HG03442 (cell line): ENCODE measurements around the gene PDAP1.
"Not testable (repeated sequence)": the region's sequence is repeated elsewhere in the genome, so short reads cannot be mapped to it uniquely, and the experiment has no call there.

Source experiments
- ATAC-seq: cut with Tn5 transposase; IDR thresholded peaks from one replicate; pipeline ENCODE4 v1.9.1; 2021; ENCODE audit warnings: mild to moderate bottlenecking, moderate library complexity; ENCODE audit not compliant: unreplicated experiment

Gene PDAP1

GRCh38 chr7:99380032-99380822, 28.2 kb downstream of the PDAP1 start:
- peak; percentile 22 for ATAC-seq

GRCh38 chr7:99379693-99380031, 28.7 kb downstream of the PDAP1 start:
- ATAC-seq, result not testable (repeated sequence)

- no peak for ATAC-seq
Measured at GRCh38 chr7:99379043-99379577, 29.3 kb downstream of the PDAP1 start.

DNA sequence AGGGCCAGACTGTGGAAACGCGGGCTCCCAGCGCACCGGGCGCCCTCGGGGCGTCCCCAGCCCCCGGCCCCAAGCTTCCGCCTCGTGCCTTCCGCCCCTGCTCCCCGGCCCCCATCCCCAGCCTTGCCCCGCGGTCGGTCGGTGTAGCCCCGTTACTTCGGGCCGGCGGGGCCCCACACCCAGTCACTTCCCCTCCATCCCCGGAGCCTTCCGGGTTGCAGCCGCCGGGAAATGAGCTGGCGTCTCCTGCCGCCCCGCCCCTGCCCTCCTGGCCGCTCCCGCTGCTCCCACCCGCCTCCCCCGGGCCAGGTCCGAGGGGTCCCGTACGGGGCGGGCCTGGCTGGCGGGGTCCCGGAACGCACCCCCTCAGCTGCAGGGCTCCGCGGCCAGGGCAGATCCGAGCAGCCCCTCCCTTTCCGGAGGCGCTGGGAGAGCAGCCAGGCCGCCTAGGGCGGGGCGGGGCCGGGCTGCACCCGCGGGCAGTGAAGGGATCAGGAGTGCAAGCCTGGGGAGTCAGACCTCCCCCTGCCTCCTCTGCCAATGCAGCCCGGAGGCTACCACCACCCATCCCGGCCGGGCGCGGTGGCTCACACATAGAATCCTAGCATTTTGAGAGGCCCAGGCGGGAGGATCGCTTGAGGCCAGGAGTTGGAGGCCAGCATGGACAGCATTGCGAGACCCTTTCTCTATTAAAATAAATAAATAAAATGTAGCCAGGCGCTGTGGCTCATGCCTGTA, 33.2 kb downstream of the PDAP1 start:
- peak; percentile 26 for ATAC-seq

DNA sequence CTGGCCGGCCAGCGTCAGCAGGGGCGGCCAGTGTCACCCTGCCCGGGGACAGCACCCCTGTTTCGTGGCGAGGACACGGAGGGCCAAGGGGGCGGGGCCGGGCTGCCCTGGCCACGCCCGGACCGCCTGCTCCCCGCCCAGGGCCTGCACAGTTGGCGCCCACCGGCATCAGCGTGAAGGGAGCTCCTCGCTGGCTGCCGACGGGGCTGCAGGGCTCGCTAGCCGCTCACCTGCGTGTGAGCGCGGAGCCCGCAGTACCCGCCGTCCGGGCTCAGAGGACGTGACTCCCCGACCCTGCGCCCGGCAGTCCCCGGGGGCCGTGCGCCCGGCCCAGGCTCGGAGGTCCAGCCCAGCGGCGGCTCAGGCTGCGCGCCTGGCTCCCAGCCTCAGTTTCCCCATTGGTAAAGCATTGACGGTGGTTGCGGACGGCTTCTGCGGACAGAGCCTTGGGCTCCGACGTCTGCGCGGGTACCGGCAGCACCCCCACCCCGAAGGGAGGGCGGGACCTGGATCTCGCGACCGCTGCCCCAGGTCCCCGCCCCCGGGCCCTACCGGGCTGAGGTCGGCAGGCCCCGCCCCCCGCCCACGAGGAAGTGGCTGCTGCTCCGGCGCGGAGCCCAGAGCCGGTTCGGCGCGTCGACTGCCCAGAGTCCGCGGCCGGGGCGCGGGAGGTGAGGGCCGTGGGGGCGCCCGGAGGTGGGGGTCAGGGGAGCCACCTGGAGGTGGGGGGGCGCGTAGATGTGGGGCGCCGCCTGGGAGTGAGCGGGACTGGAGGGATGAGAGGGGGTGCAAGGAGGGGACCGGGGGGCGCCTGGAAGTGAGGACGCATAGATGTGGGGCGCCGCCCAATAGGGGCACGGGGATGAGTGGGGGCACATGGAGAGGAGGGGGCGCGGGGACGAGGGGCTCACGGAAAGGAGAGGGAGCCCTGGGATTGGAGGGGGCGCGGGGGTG, 34.0 kb downstream of the PDAP1 start, which contains the start of gene ARPC1B:
TSS of gene ARPC1B (plus strand) at position 620 of the 954 bp plus-strand sequence. CDS start 10,985 bp downstream, outside the sequence.
- peak; percentile 56 for ATAC-seq

DNA sequence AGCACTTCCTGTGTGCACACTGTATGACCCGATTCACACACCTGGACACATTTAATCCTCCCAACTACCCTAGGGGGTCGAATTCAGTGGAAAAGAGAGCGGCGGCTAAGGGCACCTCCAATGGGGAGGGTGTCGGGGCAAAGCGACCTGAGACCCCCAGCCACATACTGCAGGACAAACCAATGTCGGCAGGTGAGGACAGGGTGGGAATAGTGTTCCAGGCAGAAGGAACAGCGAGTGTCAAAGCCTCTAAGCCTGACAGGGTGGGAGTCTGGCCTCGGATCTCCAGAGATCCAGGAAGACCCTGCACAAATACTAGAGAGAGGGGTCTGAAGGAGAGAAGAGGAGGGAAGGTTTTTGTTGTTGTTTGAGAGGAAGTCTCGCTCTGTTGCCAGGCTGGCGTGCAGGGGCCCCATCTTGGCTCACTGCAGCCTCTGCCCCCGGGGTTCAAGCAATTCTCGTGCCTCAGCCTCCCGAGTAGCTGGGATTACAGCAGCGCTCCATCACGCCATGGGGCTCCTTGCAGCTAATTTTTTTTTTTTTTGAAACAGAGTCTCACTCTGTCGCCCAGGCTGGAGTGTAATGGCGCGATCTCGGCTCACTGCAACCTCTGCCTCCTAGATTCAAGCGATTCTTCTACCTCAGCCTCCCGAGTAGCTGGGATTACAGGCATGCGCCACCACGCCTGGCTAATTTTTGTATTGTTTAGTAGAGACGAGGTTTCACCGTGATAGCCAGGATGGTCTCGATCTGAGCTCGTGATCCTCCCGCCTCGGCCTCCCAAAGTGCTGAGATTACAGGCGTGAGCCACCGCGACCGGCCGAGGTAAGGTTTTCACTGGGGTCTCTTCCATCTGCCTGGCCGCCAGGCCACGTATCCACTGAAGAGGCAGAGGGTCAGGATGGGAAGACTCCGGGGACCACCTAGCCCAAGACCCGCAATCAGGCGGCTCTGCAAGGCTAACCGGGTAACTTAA, 35.0 kb downstream of the PDAP1 start:
- no peak for ATAC-seq

DNA sequence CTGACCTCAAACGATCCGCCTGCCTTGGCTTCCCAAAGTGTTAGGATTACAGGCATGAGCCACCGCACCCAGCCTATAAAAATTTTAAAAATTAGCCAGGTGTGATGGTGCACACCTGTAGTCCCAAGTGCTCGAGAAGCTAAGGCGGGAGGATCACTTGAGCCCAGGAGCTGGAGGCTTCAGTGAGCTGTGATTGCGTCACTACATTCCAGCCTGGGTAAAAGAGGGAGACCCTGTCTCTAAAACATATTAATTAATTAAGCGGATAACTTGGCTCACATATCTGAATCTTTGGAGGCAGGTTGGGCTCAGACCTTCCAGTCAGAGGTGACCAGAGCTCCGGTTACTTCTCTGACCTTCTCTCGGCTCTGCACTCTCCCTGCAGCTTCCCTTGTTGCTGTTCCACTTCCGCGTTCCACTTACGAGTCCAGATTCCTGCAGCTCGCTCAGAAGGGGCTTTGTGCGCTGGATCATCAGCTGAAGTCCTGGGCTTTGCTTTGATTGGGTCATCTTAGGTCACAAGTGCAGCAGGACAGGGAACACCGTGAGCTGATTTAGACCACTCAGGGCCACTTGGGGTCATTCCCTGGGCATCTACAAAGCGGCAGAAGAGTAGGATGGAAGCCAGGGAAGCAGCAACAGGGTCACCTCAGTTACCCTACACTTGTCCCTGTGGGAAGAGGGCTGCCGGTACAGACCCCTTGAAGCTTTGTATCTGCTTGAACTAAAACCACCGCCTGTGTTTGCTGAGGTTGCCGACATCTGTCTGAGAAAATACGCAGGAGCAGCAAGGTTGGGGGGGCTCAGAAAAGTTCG, 35.9 kb downstream of the PDAP1 start:
- no peak for ATAC-seq

GRCh38 chr7:99371376-99371920, 36.9 kb downstream of the PDAP1 start:
- ATAC-seq, result no peak

DNA sequence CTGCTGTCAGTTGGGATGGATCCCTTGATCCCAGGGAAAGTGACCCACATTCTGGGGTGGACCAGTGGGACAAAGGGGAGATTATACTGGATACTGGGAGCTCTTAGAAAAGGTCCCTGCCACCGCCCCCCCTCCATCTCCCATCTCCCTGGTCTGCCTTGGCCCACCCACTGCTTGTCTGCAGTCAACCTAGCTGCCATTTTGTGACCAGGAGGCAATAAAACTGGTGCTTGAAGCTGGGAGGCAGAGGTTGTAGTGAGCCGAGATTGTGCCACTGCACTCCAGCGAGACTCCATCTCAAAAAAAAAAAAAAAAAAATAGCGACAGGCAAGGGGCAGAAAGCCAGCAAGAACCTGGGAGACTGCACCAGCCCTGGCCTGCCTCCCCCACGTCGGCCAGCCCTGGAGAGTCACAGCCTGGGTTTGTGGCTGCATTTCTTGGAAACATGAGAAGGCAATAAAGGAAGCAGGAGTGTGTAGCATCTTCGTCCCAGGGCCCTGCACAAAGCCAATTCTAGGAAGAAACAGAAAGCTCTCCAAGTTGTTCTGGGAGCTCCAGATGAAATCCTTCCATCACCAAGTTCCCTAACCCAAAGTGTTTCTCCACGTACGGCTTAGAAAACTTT, 38.5 kb downstream of the PDAP1 start:
- ATAC-seq, result no peak

DNA sequence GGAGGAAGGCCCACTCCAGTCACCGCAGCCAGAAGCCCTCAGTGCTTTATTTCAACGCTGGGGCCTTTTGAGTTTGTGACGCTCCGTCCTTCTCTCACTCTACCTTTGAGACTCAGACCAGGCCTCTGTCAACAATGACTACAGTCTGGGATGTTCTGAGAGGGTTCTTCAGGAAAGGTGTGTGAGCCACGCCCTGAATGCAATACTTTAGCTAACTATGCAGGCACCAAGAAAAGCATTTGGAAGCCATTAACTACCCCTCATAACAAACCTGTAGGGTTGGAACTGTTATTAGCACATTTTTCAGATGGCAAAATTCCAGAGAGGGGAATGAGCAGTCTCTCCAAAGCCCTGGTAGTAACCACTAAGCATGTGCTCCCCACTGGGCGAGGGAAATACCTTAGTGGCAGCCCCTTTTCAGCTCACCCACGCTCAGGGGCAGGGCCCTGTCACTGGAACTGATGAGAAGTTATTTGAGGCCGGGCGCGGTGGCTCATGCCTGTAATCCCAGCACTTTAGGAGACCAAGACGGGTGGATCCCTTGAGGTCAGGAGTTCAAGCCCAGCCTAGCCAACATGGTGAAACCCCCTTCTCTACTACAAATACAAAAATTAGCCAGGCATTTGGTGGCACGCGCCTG, 39.5 kb downstream of the PDAP1 start:
- ATAC-seq, result no peak

GRCh38 chr7:99366646-99367045, 41.8 kb downstream of the PDAP1 start:
- no peak for ATAC-seq

DNA sequence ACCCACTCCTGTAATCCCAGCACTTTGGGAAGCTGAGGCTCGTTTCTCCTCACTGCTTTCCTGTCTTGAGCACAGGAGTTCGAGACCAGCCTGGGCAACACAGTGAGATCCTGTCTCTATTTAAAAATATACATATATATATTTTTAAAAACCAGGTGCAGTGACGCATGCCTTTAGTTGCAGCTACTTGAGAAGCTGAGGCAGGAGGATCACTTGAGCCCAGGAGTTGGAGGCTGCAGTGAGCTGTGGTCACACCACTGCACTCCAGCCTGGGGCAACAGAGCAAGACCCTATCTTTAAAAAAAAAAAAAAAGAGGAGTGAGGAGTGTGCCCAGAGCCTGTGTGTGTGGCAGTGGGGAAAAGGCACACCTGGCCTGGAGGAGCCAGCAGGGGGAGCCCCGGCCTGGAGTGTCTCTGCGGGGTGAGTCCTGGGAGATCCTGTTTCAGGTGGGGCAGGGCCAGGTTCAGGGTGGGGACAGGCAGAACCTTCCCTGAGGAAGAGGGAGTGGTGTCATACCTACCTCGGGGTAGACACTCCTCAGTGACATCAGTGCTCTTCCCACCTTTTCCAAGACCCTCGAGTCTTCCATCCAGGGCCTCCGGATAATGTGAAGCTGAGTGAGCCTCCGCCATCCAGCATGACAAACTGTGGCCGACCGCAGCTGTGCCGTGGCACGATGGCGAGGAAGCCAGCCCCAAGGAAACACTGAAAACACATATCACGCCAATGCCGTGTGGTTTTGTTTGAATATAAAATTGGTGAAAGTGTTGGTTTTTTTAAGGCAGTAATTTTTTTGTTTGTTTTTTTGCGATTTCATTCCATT, 42.9 kb downstream of the PDAP1 start:
- ATAC-seq, result no peak

DNA sequence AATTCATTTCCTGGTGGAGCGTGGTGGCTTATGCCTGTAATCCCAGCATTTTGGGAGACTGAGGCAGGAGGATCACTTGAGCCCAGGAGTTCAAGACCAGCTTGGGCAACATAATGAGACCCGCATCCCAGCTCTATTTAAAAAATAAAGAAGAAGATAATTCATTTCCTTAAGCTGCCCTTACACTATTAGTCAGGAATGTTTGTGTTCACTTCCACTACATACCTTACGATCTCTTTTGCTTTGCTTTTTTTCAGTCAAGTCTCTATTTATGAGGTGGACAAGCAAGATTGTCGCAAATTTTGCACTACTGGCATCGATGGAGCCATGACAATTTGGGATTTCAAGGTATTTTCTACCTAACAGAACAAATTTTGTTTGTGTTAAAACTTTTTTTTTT, 45.1 kb downstream of the PDAP1 start:
- ATAC-seq, result no peak

GRCh38 chr7:99362801-99363200, 45.6 kb downstream of the PDAP1 start:
- ATAC-seq, result no peak

- ATAC-seq, result no peak
Measured at GRCh38 chr7:99359465-99360154, 48.8 kb downstream of the PDAP1 start.

- not testable (repeated sequence) for ATAC-seq
Measured at GRCh38 chr7:99358521-99358920, 49.9 kb downstream of the PDAP1 start.
